Thymus (tissue), 2 donors: ENCODE results near the gene HEMGN. TPM values are rescaled to one million over a fixed set of nuclear protein-coding genes. Genes with fewer than 3 reads are reported as not detected.

ENCODE experiments used
- polyA plus RNA-seq: library from polyadenylated mRNA; stranded (reverse); fragments of 200-250 nt; gene quantifications from one replicate; pipeline ENCODE4 v1.2.3, GENCODE V29; 2013
- total RNA-seq: library from RNA; stranded (reverse); fragments of 120-200 nt; gene quantifications from one replicate; pipeline ENCODE4 v1.2.4, GENCODE V29; 2013
- donor health status: healthy.

Gene HEMGN
- total and polyA plus RNA-seq, 2 donors = 4.1 to 16.9 TPM

Other genes starting within 250 kb of the HEMGN start
- 19.5 TPM for gene XPA, start 240.8 kb downstream of the HEMGN start, total RNA-seq
- gene XPA, start 240.8 kb downstream of the HEMGN start, polyA plus RNA-seq = 27.3 TPM
- 0.24 TPM for gene FOXE1, start 84.9 kb downstream of the HEMGN start, total RNA-seq
- 4.4 TPM for gene FOXE1, start 84.9 kb downstream of the HEMGN start, polyA plus RNA-seq
- gene TRMO, start 15.7 kb downstream of the HEMGN start, total RNA-seq = 28.5 TPM
- gene TRMO, start 15.7 kb downstream of the HEMGN start, polyA plus RNA-seq = 19.8 TPM
- 44.7 TPM for gene ANP32B, start 45.2 kb upstream of the HEMGN start, total RNA-seq
- gene ANP32B, start 45.2 kb upstream of the HEMGN start, polyA plus RNA-seq = 191 TPM
- gene NANS, start 118.6 kb upstream of the HEMGN start, total RNA-seq = 36.3 TPM
- 38.0 TPM for gene NANS, start 118.6 kb upstream of the HEMGN start, polyA plus RNA-seq
- gene TRIM14, start 181.1 kb upstream of the HEMGN start, total RNA-seq = 12.7 TPM
- gene TRIM14, start 181.1 kb upstream of the HEMGN start, polyA plus RNA-seq = 16.4 TPM